GM21528 (cell line): ENCODE measurements around the gene CGAS.
"Not testable (repeated sequence)": the region's sequence is repeated elsewhere in the genome, so short reads cannot be mapped to it uniquely, and the experiment has no call there.

Experiments
- ATAC-seq: cut with Tn5 transposase; IDR thresholded peaks from one replicate; pipeline ENCODE4 v1.9.1; 2021; ENCODE audit warnings: mild to moderate bottlenecking, moderate library complexity; ENCODE audit not compliant: unreplicated experiment, low FRiP score

CGAS gene

DNA sequence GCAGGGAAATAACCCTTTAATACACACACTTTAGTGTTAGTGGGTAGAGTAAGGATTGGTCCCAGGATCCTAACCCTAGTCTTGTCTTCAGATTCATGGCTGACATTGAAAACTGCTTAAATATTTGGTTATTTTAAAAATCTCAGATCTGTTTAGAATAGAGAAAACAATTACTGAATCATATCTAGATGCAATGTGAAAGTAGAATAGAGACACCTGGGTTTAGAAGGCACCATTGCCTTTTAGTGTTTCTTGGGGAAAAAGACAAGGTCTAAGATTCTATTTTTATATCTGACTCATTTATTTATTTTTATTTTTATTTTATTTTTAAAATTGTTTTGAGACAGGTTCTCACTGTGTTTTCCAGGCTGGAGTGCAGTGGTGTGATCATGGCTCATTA lies 51.4 kb downstream of the CGAS start:
- no peak for ATAC-seq

DNA sequence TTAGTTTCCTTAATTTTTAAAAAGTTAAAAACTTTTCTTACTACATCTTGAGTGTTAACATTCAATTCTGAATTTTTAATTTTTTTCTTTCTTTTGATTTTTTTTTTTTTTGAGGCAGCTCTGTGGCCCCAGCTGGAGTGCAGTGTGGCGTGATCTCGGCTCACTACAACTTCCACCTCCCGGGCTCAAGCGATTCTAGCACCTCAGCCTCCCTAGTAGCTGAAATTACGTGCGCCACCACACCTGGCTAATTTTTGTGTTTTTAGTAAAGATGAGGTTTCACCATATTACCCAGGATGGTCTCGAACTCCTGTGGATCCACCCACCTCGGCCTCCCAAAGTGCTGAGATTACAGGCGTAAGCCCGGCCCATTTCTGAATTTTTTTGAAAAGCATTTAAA lies 56.2 kb downstream of the CGAS start:
- ATAC-seq = peak; percentile 65

DNA sequence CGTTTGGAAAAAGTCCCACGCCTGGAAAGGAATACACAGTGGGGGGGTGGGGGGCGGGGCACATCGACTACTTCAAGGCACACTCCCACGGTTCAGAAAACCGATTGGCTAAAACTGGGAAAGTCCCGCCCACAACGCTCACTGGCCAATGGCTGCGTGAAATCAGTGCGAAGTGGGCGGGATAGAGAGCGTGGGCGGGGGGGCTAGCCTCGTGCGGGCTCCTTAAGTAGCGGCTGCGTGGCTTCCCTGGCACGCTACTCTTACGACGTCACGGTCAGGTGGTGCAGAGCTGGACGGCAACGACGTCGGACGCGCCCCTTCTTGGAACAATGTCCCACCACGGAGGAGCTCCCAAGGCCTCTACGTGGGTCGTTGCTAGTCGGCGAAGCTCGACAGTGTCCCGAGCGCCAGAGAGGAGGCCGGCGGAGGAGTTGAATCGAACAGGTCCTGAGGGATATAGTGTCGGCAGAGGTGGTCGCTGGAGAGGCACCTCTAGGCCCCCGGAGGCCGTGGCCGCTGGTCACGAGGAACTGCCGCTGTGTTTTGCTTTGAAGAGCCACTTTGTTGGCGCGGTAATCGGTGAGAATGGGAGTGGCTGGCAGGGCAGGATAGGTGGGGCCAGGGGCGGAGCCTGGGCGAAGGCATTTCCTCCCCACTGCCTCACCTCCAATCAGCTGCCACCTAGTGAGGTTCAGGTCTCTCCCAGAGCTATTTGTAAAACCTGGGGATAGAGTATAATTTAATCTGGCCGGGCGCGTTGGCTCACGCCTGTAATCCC lies 57.3 kb downstream of the CGAS start, which contains the start of gene DDX43:
Gene DDX43 (plus strand): TSS at position 252 of the 778 bp plus-strand sequence. CDS start 78 bp downstream, at position 330.
- ATAC-seq = no peak

DNA sequence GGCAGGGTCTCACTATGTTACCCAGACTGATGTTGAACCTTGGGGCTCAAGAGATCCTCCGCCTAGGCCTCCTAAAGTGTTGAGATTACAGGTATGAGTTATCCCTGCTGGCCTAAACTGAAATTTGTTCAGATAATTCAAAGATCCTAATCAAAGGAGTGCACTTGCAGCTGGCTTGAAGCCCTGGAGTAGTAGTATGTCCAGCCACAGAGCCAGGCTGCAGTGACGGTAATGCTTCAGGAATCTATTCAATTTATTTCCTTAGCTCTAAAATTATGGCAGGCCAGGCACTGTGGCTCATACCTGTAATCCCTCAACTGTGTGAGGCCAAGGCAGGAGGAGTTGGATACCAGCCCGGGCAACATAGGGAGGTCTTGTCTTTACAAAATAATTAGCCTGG lies 58.8 kb downstream of the CGAS start:
- ATAC-seq = no peak

DNA sequence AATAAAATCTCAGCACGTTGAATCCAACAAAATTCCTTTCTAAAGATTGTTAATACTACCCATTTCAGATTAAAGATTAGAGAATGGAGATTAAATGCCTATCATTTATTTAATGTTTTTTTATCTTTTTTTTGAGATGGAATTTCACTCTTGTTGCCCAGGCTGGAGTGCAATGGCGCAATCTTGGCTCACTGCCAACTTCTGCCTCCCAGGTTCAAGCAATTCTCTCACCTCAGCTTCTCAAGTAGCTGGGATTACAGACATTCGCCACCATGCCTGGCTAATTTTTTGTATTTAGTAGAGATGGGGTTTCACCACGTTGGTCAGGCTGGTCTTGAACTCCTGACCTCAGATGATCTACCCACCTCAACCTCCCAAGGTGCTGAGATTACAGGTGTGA lies 59.9 kb downstream of the CGAS start:
- ATAC-seq = not testable (repeated sequence)

DNA sequence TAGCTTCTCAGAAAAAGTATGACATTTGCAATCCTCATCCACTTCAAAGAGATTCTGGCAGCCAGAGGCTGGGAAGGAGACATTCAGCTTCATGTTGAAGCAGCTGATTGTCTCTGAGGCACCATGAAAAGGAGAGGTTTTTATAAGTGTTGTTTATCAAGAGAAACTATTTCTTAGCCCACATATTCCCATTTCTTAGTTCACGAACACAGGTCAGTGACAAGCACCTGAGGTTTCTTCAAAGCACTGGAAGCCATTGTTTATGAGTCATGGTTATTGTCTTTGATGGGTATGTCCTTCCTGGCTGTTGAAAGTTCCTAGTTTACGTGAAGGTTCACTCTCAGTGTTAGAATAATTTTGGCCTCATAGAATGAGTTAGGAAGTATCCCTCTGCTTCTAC lies 60.4 kb downstream of the CGAS start:
- no peak for ATAC-seq

DNA sequence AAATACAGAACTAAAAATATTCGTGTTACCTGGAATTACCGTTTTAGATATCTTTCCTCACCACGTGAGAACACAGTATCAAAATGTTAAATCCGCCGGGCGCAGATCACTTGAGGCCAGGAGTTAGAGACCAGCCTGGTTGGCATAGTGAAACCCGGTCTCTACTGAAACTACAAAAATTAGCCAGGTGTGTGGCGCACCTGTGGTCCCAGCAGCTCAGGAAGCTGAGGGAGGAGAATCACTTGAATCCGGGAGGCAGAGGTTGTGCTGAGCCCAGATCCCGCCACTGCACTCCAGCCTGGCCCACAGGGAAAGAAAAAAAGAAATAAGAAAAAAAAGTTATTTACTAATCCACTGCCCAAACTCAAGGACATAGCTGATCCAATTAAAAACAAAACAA lies 62.2 kb downstream of the CGAS start:
- ATAC-seq = no peak

DNA sequence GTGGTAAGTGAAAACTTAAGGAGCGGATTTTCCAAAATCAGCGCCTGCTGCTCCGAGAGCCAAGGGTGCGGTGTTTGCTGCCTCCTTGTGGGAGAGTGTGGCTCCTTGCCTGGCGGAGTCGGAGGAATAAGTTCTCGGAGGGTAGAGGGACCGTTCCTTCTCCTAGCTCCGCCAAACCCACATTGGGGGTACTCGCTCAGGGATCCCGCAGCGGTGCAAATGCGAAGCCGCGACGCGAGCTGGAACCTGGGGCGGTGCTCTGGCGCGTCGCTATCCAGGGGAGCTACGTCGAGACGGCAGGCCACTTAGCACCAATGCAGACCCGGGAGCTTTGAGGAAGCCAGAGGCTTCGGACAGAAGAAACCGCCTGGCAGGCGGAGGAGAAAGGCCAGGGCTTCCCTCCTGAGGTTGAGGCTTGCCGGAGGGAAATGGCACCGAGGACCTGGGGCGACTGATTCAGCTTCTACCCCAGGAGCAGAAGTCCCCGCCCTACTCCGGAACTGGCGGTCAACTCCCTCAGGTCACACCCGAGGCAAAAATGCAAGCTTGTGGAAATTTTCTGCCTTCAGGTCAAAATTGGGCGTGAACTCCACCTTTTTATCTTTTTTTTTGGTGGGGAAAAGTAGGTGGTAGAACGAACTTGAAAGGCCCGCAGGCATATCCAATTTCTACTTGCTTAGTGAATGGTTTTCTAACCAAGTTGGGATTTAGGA lies 63.1 kb downstream of the CGAS start:
- peak; percentile 81 for ATAC-seq

DNA sequence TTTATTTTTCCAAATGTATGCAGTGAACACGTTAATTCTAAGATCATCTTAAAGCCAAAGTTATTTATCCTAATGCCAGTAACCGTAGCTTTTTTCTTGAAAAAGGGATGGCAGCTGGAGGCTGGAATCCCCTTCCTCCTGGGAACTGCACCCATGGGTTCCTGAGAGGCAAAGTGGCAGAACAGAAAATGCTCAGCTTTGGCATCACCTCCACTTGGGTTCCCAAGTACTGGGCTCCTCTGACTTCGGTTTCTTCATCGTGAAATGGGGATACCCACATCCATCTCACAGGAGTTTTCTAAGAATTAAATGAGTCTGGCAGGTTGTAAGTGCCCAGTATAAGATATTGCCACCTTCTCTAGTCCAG lies 63.7 kb downstream of the CGAS start:
- ATAC-seq = no peak

DNA sequence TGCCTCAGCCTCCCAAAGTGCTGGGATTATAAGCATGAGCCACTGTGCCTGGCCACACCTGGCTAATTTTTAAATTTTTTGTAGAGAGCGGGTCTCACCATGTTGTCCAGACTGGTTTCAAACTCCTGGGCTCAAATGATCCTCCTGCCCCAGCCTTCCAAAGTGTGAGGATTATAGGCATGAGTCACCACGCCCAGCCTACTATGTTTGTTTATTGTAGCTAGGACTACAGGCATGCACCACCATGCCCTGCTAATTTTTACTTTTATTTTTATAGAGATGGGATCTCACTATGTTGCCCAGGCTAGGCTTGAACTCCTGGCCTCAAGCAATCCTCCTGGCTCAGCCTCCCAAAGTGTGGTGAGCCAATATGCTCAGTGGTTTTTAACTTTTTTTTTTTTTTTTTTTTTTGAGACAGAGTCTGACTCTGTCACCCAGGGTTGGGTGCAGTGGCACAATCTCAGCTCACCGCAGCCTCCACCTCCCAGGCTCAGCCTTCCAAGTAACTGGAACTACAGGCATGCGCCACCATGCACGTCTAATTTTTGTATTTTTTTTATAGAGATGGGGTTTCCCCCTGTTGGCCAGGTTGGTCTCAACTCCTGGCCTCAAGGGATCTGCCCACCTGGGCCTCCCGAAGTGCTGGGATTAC lies 69.5 kb downstream of the CGAS start:
- no peak for ATAC-seq

DNA sequence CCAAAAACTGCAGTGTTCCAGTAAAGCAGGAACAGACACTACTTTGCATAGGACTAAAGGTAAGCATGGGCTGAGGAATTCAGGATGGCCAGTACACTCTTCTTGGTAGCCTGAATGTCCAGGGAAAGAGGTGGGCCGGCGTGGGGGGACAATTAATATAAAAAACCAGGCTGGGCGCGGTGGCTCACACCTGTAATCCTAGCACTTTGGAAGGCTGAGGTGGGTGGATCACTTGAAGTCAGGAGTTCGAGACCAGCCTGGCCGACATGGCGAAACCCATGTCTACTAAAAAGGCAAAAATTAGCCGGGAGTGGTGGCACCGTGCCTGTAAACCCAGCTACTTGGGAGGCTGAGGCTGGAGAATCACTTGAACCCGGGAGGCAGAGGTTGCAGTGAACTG lies 70.6 kb downstream of the CGAS start:
- ATAC-seq = not testable (repeated sequence)

DNA sequence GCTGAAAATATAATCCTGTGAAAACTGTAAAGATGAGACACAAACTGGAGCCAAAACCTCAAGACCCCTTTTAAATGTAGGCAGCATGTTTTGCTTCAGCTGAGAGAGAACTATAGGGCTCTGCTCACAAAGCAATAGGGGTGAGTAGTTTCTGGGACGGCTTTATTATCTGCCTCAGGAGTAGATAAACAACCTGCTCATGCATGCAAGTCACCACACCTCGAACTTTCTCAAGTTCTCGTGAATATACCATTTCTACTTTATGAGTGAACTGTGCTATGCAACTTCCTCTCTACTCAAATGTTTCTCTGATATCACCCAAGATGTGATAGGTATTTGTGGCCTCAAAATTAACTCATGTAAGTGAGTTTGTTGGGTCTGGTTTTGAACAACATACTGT lies 74.9 kb downstream of the CGAS start:
- ATAC-seq = no peak

DNA sequence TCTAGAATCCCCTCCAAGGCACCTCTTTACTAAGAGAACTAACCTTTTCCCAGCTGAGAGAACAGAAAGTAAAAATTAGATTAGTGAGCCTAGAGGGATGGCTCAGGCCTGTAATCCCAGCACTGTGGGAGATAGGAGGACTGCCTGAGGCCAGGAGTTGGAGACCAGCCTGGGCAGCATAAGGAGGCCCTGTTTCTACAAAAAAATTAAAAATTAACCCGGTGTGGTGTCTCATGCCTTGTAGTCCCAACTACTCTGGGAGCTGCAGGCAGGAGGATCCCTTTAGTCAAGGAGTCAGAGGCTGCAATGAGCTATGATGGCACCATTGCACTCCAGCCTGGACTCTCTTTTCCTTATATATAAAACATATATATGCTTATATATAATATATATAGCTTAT lies 76.9 kb downstream of the CGAS start:
- no peak for ATAC-seq
